ENCODE measurements around the gene EDIL3.

Gene EDIL3

GRCh38 chr5:84361572-84361971 is 23.1 kb downstream of the EDIL3 start:
- Histone ChIP-seq H3K4me1 (ENCODE audit: control insufficient read depth in 2 of 2, insufficient read depth in 1 of 2, low read depth in 1 of 2, low read length in 2 of 2) (no peaks in the 10 kb centered on the region), H3K27ac (replicated peaks; ENCODE audit: low read length) (no peak overlapping the region), H2AK5ac (ENCODE audit: low read depth, low read length) (no peak overlapping the region), H3K27me3 (ENCODE audit: control insufficient read depth in 3 of 3, insufficient read depth in 3 of 3, low read depth in 1 of 3, low read length in 3 of 3) (no peaks in the 10 kb centered on the region), H4K8ac (ENCODE audit: low read depth, low read length) (no peak overlapping the region), H3K14ac (ENCODE audit: low read length) (no peak overlapping the region), H3K23ac (ENCODE audit: low read depth, low read length, poor library complexity) (no peak overlapping the region), H3K9me3 (replicated peaks in 1 of 2; ENCODE audit: control insufficient read depth in 2 of 2, insufficient read depth in 1 of 2, low read depth in 1 of 2, low read length in 2 of 2) (no peaks in the 10 kb centered on the region), H4K91ac (ENCODE audit: low read depth, low read length, poor library complexity) (no peak overlapping the region), H3K18ac (ENCODE audit: low read length) (no peak overlapping the region), H3K4me2 (ENCODE audit: insufficient read depth, low read length, poor library complexity, severe bottlenecking) (no peak overlapping the region), H3K79me1 (ENCODE audit: low read depth, low read length) (no peaks in the 10 kb centered on the region), H2BK5ac (ENCODE audit: low read length) (no peak overlapping the region), H2AFZ (ENCODE audit: low read length) (no peak overlapping the region), H3K36me3 (replicated peaks in 1 of 2; ENCODE audit: control insufficient read depth in 2 of 2, insufficient read depth in 2 of 2, low read length in 2 of 2) (no peaks in the 10 kb centered on the region), H3K9ac (ENCODE audit: low read depth, low read length, poor library complexity) (no peak overlapping the region), H3K4ac (ENCODE audit: low read length) (no peak overlapping the region), H2BK12ac (ENCODE audit: low read length) (no peak overlapping the region), H3K4me3 (ENCODE audit: low read length in 2 of 2) (no peak overlapping the region), H2BK15ac (ENCODE audit: low read length) (no peak overlapping the region), H2BK120ac (ENCODE audit: low read depth, low read length) (no peak overlapping the region)
- DNase-seq (ENCODE audit: low spot score): no peak
- no CpG with 5 or more reads among the region's 2 CpGs for WGBS, 2 donors (ENCODE audit: extremely low coverage in 2 of 2, insufficient read length in 2 of 2, insufficient replicate concordance in 1 of 2)

GRCh38 chr5:84360056-84360455 is 24.6 kb downstream of the EDIL3 start:
- no peaks in the 10 kb centered on the region for H3K79me1 ChIP-seq (ENCODE audit: low read depth, low read length)
- H3K27me3 ChIP-seq (ENCODE audit: control insufficient read depth in 3 of 3, insufficient read depth in 3 of 3, low read depth in 1 of 3, low read length in 3 of 3): no peaks in the 10 kb centered on the region
- H4K8ac ChIP-seq (ENCODE audit: low read depth, low read length): no peak overlapping the region
- no peak overlapping the region for H2BK12ac ChIP-seq (ENCODE audit: low read length)
- H3K9me3 ChIP-seq (replicated peaks in 1 of 2; ENCODE audit: control insufficient read depth in 2 of 2, insufficient read depth in 1 of 2, low read depth in 1 of 2, low read length in 2 of 2): no peaks in the 10 kb centered on the region
- H2AFZ ChIP-seq (ENCODE audit: low read length): no peak overlapping the region
- no peak overlapping the region for H2BK15ac ChIP-seq (ENCODE audit: low read length)
- H3K23ac ChIP-seq (ENCODE audit: low read depth, low read length, poor library complexity): no peak overlapping the region
- no peak for DNase-seq (ENCODE audit: low spot score)
- no peak overlapping the region for H3K27ac ChIP-seq (replicated peaks; ENCODE audit: low read length)
- H2BK5ac ChIP-seq (ENCODE audit: low read length): no peak overlapping the region
- H2BK120ac ChIP-seq (ENCODE audit: low read depth, low read length): no peak overlapping the region
- no peak overlapping the region for H3K4me2 ChIP-seq (ENCODE audit: insufficient read depth, low read length, poor library complexity, severe bottlenecking)
- H3K18ac ChIP-seq (ENCODE audit: low read length): no peak overlapping the region
- WGBS, 2 donors (ENCODE audit: extremely low coverage in 2 of 2, insufficient read length in 2 of 2, insufficient replicate concordance in 1 of 2): no CpG with 5 or more reads among the region's 3 CpGs
- no peak overlapping the region for H3K4ac ChIP-seq (ENCODE audit: low read length)
- no peak overlapping the region for H3K9ac ChIP-seq (ENCODE audit: low read depth, low read length, poor library complexity)
- H4K91ac ChIP-seq (ENCODE audit: low read depth, low read length, poor library complexity): no peak overlapping the region
- no peaks in the 10 kb centered on the region for H3K4me1 ChIP-seq (ENCODE audit: control insufficient read depth in 2 of 2, insufficient read depth in 1 of 2, low read depth in 1 of 2, low read length in 2 of 2)
- no peak overlapping the region for H2AK5ac ChIP-seq (ENCODE audit: low read depth, low read length)
- H3K36me3 ChIP-seq (replicated peaks in 1 of 2; ENCODE audit: control insufficient read depth in 2 of 2, insufficient read depth in 2 of 2, low read length in 2 of 2): no peaks in the 10 kb centered on the region
- H3K14ac ChIP-seq (ENCODE audit: low read length): no peak overlapping the region
- H3K4me3 ChIP-seq (ENCODE audit: low read length in 2 of 2): no peak overlapping the region

GRCh38 chr5:84354101-84354500 is 30.6 kb downstream of the EDIL3 start:
- Histone ChIP-seq H4K91ac (ENCODE audit: low read depth, low read length, poor library complexity) (no peak overlapping the region), H3K4me1 (ENCODE audit: control insufficient read depth in 2 of 2, insufficient read depth in 1 of 2, low read depth in 1 of 2, low read length in 2 of 2) (no peaks in the 10 kb centered on the region), H4K8ac (ENCODE audit: low read depth, low read length) (no peak overlapping the region), H3K4me3 (ENCODE audit: low read length in 2 of 2) (no peak overlapping the region), H3K23ac (ENCODE audit: low read depth, low read length, poor library complexity) (no peak overlapping the region), H2BK12ac (ENCODE audit: low read length) (no peak overlapping the region), H3K14ac (ENCODE audit: low read length) (no peak overlapping the region), H3K18ac (ENCODE audit: low read length) (no peak overlapping the region), H3K9me3 (replicated peaks in 1 of 2; ENCODE audit: control insufficient read depth in 2 of 2, insufficient read depth in 1 of 2, low read depth in 1 of 2, low read length in 2 of 2) (no peaks in the 10 kb centered on the region), H2BK15ac (ENCODE audit: low read length) (no peak overlapping the region), H2BK120ac (ENCODE audit: low read depth, low read length) (no peak overlapping the region), H2AK5ac (ENCODE audit: low read depth, low read length) (no peak overlapping the region), H3K27ac (replicated peaks; ENCODE audit: low read length) (no peak overlapping the region), H2AFZ (ENCODE audit: low read length) (no peak overlapping the region), H3K4ac (ENCODE audit: low read length) (no peak overlapping the region), H3K4me2 (ENCODE audit: insufficient read depth, low read length, poor library complexity, severe bottlenecking) (no peak overlapping the region), H3K9ac (ENCODE audit: low read depth, low read length, poor library complexity) (no peak overlapping the region), H3K79me1 (ENCODE audit: low read depth, low read length) (no peaks in the 10 kb centered on the region), H3K36me3 (replicated peaks in 1 of 2; ENCODE audit: control insufficient read depth in 2 of 2, insufficient read depth in 2 of 2, low read length in 2 of 2) (no peaks in the 10 kb centered on the region), H3K27me3 (ENCODE audit: control insufficient read depth in 3 of 3, insufficient read depth in 3 of 3, low read depth in 1 of 3, low read length in 3 of 3) (no peaks in the 10 kb centered on the region), H2BK5ac (ENCODE audit: low read length) (no peak overlapping the region)
- no CpG with 5 or more reads among the region's 4 CpGs for whole genome bisulfite sequencing, 2 donors (ENCODE audit: extremely low coverage in 2 of 2, insufficient read length in 2 of 2, insufficient replicate concordance in 1 of 2)
- DNase-seq (ENCODE audit: low spot score): no peak

- Histone ChIP-seq H3K9ac (ENCODE audit: low read depth, low read length, poor library complexity) (no peak overlapping the region), H2BK5ac (ENCODE audit: low read length) (no peak overlapping the region), H2BK15ac (ENCODE audit: low read length) (no peak overlapping the region), H3K4me3 (ENCODE audit: low read length in 2 of 2) (no peak overlapping the region), H4K8ac (ENCODE audit: low read depth, low read length) (no peak overlapping the region), H3K9me3 (replicated peaks in 1 of 2; ENCODE audit: control insufficient read depth in 2 of 2, insufficient read depth in 1 of 2, low read depth in 1 of 2, low read length in 2 of 2) (no peaks in the 10 kb centered on the region), H3K79me1 (ENCODE audit: low read depth, low read length) (no peaks in the 10 kb centered on the region), H2AK5ac (ENCODE audit: low read depth, low read length) (no peak overlapping the region), H3K23ac (ENCODE audit: low read depth, low read length, poor library complexity) (no peak overlapping the region), H3K14ac (ENCODE audit: low read length) (no peak overlapping the region), H3K27me3 (ENCODE audit: control insufficient read depth in 3 of 3, insufficient read depth in 3 of 3, low read depth in 1 of 3, low read length in 3 of 3) (no peaks in the 10 kb centered on the region), H3K4me1 (ENCODE audit: control insufficient read depth in 2 of 2, insufficient read depth in 1 of 2, low read depth in 1 of 2, low read length in 2 of 2) (no peaks in the 10 kb centered on the region), H3K36me3 (replicated peaks in 1 of 2; ENCODE audit: control insufficient read depth in 2 of 2, insufficient read depth in 2 of 2, low read length in 2 of 2) (no peaks in the 10 kb centered on the region), H2BK120ac (ENCODE audit: low read depth, low read length) (no peak overlapping the region), H3K4ac (ENCODE audit: low read length) (no peak overlapping the region), H3K18ac (ENCODE audit: low read length) (no peak overlapping the region), H2BK12ac (ENCODE audit: low read length) (no peak overlapping the region), H3K27ac (replicated peaks; ENCODE audit: low read length) (no peak overlapping the region), H4K91ac (ENCODE audit: low read depth, low read length, poor library complexity) (no peak overlapping the region), H2AFZ (ENCODE audit: low read length) (no peak overlapping the region), H3K4me2 (ENCODE audit: insufficient read depth, low read length, poor library complexity, severe bottlenecking) (no peak overlapping the region)
- WGBS, 2 donors (ENCODE audit: extremely low coverage in 2 of 2, insufficient read length in 2 of 2, insufficient replicate concordance in 1 of 2): no CpG with 5 or more reads among the region's 1 CpG
- no peak for DNase-seq (ENCODE audit: low spot score)
Observed at GRCh38 chr5:84344788-84345187, 39.9 kb downstream of the EDIL3 start.

Measured in neuronal stem cell (in vitro differentiated cells).